K562 (cell line): Measurements from ENCODE around the gene BTNL8. TPM values are rescaled to one million over a fixed set of nuclear protein-coding genes. Genes with fewer than 3 reads are reported as not detected.
A peak's percentile ranks its signal among the peaks of the same experiment; 100 is the strongest.

Experiments used
- ARID1B ChIP-seq: fragments of 450-650 bp; IDR thresholded peaks from 2 replicates; pipeline ENCODE4 v1.6.1; 2016; ENCODE audit warnings: antibody characterized with exemption, mild to moderate bottlenecking, inconsistent platforms
- CBFB ChIP-seq: sonication (generic); formaldehyde crosslinking; IDR thresholded peaks from 2 replicates; pipeline ENCODE4 v1.4.0; 2020; ENCODE audit warnings: mild to moderate bottlenecking, missing genetic modification reagents
- EP300 ChIP-seq: IDR thresholded peaks from 2 replicates; pipeline ENCODE4 v1.6.1; 2012; ENCODE audit warnings: low read length, improper control_type of control experiment
- ETS2 ChIP-seq: IDR thresholded peaks from 2 replicates; pipeline ENCODE4 v1.6.1; 2016; ENCODE audit warnings: borderline replicate concordance, missing genetic modification characterization, mild to moderate bottlenecking, moderate library complexity, missing compliant biosample characterization; ENCODE audit not compliant: poor library complexity, severe bottlenecking
- ETV1 ChIP-seq: fragments of 450-650 bp; conservative IDR thresholded peaks from 2 replicates; pipeline ENCODE4 v1.6.1; 2016; ENCODE audit warnings: missing genetic modification characterization, control low read depth, low read depth, missing compliant biosample characterization
- FOXJ3 ChIP-seq: sonication (generic); formaldehyde crosslinking; IDR thresholded peaks from 2 replicates; pipeline ENCODE4 v1.4.0; 2020; ENCODE audit warnings: mild to moderate bottlenecking, missing genetic modification reagents
- FOXM1 ChIP-seq, 2 experiments: fragments of 450-650 bp in 1 of 2; sonication (generic) in 1 of 2; formaldehyde crosslinking in 1 of 2; IDR thresholded peaks; 2 replicates each; pipeline versions ENCODE4 v1.6.1 to v1.9.0; 2017 to 2022; ENCODE audit warnings: low read depth in 2 of 2, mild to moderate bottlenecking in 2 of 2, missing genetic modification reagents in 1 of 2, moderate library complexity in 1 of 2
- ILF3 ChIP-seq: fragments of 450-650 bp; IDR thresholded peaks from 2 replicates; pipeline ENCODE4 v1.6.1; 2018; ENCODE audit warnings: antibody characterized with exemption, mild to moderate bottlenecking, moderate library complexity, borderline replicate concordance
- IRF2 ChIP-seq: sonication (generic); formaldehyde crosslinking; IDR thresholded peaks from 2 replicates; pipeline ENCODE4 v1.8.1; 2022; ENCODE audit warnings: mild to moderate bottlenecking, missing genetic modification reagents
- KAT7 ChIP-seq: sonication (generic); formaldehyde crosslinking; IDR thresholded peaks from 2 replicates; pipeline ENCODE4 v1.8.0; 2022; ENCODE audit warnings: missing genetic modification reagents, mild to moderate bottlenecking, borderline replicate concordance
- NCOA2 ChIP-seq, 2 experiments: fragments of 450-650 bp; IDR thresholded peaks; 2 replicates each; pipeline ENCODE4 v1.6.1; 2018; ENCODE audit warnings: mild to moderate bottlenecking in 2 of 2, moderate library complexity in 1 of 2; ENCODE audit not compliant: partially characterized antibody in 2 of 2
- POLR3G ChIP-seq: IDR thresholded peaks from 2 replicates; pipeline ENCODE4 v1.6.1; 2011; ENCODE audit not compliant: insufficient read length, insufficient replicate concordance; ENCODE audit errors: extremely low read depth
- PTBP1 ChIP-seq: fragments of 200-400 bp; formaldehyde crosslinking; IDR thresholded peaks from 2 replicates; pipeline ENCODE4 v1.6.1; 2017; ENCODE audit warnings: low read depth, low read length
- RBM25 ChIP-seq: fragments of 200-400 bp; formaldehyde crosslinking; IDR thresholded peaks from 2 replicates; pipeline ENCODE4 v1.6.1; 2018; ENCODE audit warnings: low read length, low read depth, moderate library complexity; ENCODE audit not compliant: severe bottlenecking
- RFX1 ChIP-seq: fragments of 450-650 bp; IDR thresholded peaks from 2 replicates; pipeline ENCODE4 v1.6.1; 2016; ENCODE audit warnings: mild to moderate bottlenecking, moderate library complexity
- SMARCE1 ChIP-seq: fragments of 450-650 bp; IDR thresholded peaks from 2 replicates; pipeline ENCODE4 v1.7.1; 2016; ENCODE audit warnings: mild to moderate bottlenecking
- polyA plus RNA-seq, 8 experiments: library from polyadenylated mRNA; depleted of rRNA in 4 of 8; stranded (reverse) in 5 of 8; unstranded in 3 of 8; fragments of >200 nt; fragmentation: Nextera tagmentation in 2 of 8; fragmentation: Illumina TruSeq in 1 of 8; extraction: Ambion mirVana in 2 of 8; extraction: Trizol in 1 of 8; gene quantifications; 2 replicates each; pipeline versions ENCODE4 v1.2.1 to v1.2.3, GENCODE V29; 2011 to 2014; ENCODE audit warnings: inconsistent platforms in 1 of 8, missing spikeins in 1 of 8
- total RNA-seq, 7 experiments: library from RNA; depleted of rRNA in 6 of 7; stranded (reverse); fragments of >200 nt in 6 of 7; fragmentation: Illumina TruSeq in 2 of 7; extraction: Trizol in 2 of 7; gene quantifications; 2 replicates each; pipeline versions ENCODE4 v1.2.1 to v1.2.3, GENCODE V29; 2011 to 2021; ENCODE audit warnings: low replicate concordance in 1 of 7
- TF ChIP-seq, protein P1 (sequence below): fragments of 150-350 bp; IDR thresholded peaks from 2 replicates; pipeline ENCODE4 v1.6.1; 2014; ENCODE audit warnings: low read depth, mild to moderate bottlenecking, low read length, borderline replicate concordance
- TF ChIP-seq, protein P2 (sequence below): fragments of 250-450 bp; sonication (Bioruptor Pico); IDR thresholded peaks from 2 replicates; pipeline ENCODE4 v1.8.0; 2021; ENCODE audit warnings: moderate library complexity, mild to moderate bottlenecking, inconsistent platforms
- TF ChIP-seq, protein P3 (sequence below), 2 experiments: fragments of 450-650 bp; IDR thresholded peaks; 2 replicates each; pipeline ENCODE4 v1.6.1; 2018; ENCODE audit warnings: mild to moderate bottlenecking in 2 of 2, low read depth in 1 of 2; ENCODE audit not compliant: partially characterized antibody in 2 of 2

The BTNL8 gene
- total and polyA plus RNA-seq, 9 of the 15 experiments (the other 6 are each of a cell fraction or from before 2014, with no cell fraction given): 0.04 to 0.18 (median 0.07) TPM; not detected in 6

DNA sequence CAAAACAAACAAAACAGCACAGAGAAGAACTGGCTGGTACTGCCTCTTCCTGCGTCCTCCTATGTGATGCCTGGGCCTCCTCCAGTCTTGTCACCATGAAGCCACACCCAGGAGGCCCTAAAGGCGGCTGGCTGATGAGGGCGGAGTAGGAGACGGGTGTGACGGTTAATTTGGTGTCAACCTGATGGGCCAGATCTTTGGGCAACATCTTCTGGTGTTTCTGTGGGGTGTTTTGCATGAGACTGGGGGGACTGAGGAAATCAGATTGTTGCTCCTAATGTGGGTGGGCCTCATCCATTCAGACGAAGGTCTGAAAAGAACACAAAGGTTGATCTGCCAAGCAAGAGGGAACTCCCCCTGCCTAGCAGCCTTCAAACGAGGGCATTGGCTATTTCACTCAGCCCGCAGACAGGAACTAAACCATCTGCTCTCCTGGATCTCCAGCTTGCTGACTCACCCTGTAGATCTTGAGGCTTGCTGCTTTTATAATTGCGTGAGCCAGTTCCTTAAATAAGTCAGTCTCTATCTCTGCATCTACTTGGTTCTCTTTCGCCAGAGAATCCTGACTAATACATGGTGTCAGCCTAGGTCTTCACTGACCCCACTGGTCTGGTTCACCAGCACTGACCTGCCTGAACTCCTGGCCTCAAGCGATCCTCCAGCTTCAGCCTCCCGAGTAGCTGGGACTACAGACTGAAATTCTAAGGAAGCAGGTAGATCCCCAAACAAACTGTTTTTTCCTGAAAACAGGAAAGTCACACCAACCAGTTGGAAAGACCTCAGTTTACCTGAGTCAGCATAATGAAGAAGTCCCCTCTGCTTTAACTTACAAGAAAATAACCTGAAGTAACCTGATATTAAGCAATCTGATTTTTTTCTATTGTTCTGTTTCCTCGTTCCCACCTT is 25.1 kb upstream of the BTNL8 start (continued):
- TF ChIP-seq, protein P1, sequence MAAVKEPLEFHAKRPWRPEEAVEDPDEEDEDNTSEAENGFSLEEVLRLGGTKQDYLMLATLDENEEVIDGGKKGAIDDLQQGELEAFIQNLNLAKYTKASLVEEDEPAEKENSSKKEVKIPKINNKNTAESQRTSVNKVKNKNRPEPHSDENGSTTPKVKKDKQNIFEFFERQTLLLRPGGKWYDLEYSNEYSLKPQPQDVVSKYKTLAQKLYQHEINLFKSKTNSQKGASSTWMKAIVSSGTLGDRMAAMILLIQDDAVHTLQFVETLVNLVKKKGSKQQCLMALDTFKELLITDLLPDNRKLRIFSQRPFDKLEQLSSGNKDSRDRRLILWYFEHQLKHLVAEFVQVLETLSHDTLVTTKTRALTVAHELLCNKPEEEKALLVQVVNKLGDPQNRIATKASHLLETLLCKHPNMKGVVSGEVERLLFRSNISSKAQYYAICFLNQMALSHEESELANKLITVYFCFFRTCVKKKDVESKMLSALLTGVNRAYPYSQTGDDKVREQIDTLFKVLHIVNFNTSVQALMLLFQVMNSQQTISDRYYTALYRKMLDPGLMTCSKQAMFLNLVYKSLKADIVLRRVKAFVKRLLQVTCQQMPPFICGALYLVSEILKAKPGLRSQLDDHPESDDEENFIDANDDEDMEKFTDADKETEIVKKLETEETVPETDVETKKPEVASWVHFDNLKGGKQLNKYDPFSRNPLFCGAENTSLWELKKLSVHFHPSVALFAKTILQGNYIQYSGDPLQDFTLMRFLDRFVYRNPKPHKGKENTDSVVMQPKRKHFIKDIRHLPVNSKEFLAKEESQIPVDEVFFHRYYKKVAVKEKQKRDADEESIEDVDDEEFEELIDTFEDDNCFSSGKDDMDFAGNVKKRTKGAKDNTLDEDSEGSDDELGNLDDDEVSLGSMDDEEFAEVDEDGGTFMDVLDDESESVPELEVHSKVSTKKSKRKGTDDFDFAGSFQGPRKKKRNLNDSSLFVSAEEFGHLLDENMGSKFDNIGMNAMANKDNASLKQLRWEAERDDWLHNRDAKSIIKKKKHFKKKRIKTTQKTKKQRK: no peak
- TF ChIP-seq, protein P2, sequence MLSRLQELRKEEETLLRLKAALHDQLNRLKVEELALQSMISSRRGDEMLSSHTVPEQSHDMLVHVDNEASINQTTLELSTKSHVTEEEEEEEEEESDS (CRISPR knock-in tag): no peak
- TF ChIP-seq ETS2 (no peak), ILF3 (no peak), CBFB (CRISPR knock-in tag) (0 out of 2 replicates have a peak, but pooled peaks have one; percentile 34), EP300 (peak; percentile 76), IRF2 (CRISPR knock-in tag) (no peak), ARID1B (peak; percentile 79), SMARCE1 (peak; percentile 88), RBM25 (peak; percentile 29), NCOA2 (IDR thresholded peaks at IDR 0.05; ENCODE audit: partially characterized antibody in 2 of 2) (no peak), PTBP1 (no peak), POLR3G (no peak), RFX1 (no peak), FOXM1 (IDR thresholded peaks at IDR 0.05; ENCODE audit: low read depth) (0 out of 2 replicates have a peak, but pooled peaks have one; percentile 44), FOXM1 (CRISPR knock-in tag; IDR thresholded peaks at IDR 0.05; ENCODE audit: low read depth) (no peak), ETV1 (tag) (peak; percentile 84), KAT7 (CRISPR knock-in tag) (0 out of 2 replicates have a peak, but pooled peaks have one; percentile 47), FOXJ3 (CRISPR knock-in tag) (no peak)
- TF ChIP-seq, protein P3, sequence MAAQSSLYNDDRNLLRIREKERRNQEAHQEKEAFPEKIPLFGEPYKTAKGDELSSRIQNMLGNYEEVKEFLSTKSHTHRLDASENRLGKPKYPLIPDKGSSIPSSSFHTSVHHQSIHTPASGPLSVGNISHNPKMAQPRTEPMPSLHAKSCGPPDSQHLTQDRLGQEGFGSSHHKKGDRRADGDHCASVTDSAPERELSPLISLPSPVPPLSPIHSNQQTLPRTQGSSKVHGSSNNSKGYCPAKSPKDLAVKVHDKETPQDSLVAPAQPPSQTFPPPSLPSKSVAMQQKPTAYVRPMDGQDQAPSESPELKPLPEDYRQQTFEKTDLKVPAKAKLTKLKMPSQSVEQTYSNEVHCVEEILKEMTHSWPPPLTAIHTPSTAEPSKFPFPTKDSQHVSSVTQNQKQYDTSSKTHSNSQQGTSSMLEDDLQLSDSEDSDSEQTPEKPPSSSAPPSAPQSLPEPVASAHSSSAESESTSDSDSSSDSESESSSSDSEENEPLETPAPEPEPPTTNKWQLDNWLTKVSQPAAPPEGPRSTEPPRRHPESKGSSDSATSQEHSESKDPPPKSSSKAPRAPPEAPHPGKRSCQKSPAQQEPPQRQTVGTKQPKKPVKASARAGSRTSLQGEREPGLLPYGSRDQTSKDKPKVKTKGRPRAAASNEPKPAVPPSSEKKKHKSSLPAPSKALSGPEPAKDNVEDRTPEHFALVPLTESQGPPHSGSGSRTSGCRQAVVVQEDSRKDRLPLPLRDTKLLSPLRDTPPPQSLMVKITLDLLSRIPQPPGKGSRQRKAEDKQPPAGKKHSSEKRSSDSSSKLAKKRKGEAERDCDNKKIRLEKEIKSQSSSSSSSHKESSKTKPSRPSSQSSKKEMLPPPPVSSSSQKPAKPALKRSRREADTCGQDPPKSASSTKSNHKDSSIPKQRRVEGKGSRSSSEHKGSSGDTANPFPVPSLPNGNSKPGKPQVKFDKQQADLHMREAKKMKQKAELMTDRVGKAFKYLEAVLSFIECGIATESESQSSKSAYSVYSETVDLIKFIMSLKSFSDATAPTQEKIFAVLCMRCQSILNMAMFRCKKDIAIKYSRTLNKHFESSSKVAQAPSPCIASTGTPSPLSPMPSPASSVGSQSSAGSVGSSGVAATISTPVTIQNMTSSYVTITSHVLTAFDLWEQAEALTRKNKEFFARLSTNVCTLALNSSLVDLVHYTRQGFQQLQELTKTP (IDR thresholded peaks at IDR 0.05; ENCODE audit: low read depth in 1 of 2, partially characterized antibody in 2 of 2): peak in 1 of 2 experiments; percentile 54
